IMR-90 (cell line): Measurements from ENCODE around the gene TMPRSS3.

ENCODE experiments used
- CTCF ChIP-seq: conservative IDR thresholded peaks from 2 replicates; pipeline ENCODE4 v1.5.1; 2012; ENCODE audit warnings: mild to moderate bottlenecking, low read depth, low read length, improper control_type of control experiment
- FOS ChIP-seq: fragments of 150-350 bp; IDR thresholded peaks from 2 replicates; pipeline ENCODE4 v1.6.1; 2016; ENCODE audit warnings: low read depth, low read length
- NFE2L2 ChIP-seq: fragments of 150-350 bp; IDR thresholded peaks from 2 replicates; pipeline ENCODE4 v1.6.1; 2016; ENCODE audit warnings: low read depth, mild to moderate bottlenecking, low read length
- POLR2A ChIP-seq: IDR thresholded peaks from 2 replicates; pipeline ENCODE4 v1.6.1; 2012; ENCODE audit warnings: mild to moderate bottlenecking, low read depth, low read length
- RAD21 ChIP-seq: IDR thresholded peaks from 2 replicates; pipeline ENCODE4 v1.6.1; 2012; ENCODE audit warnings: low read length, improper control_type of control experiment
- TF ChIP-seq, protein P1 (sequence below): fragments of 150-350 bp; IDR thresholded peaks from 2 replicates; pipeline ENCODE4 v1.6.1; 2017; ENCODE audit warnings: mild to moderate bottlenecking, antibody characterized with exemption, low read length, low read depth

DNA sequence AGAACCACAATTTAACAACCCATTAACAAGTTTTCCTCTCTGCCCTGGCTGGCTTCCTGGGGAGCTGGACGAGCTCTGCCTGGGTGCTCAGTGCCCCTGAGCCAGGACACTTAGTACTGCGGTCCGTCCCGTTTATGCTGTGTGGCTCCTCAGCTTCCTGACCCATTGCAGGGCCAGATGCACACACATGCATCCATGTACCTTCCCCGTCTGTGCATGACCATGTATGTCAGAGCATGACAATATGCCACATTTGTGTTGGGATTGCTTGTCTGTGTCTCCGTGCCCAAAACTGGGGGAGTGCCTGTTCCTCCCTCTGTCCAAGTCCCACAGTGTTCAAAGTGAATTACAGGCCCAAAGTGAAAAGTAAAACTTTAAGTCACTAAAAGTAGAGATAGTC lies 71.0 kb downstream of the TMPRSS3 start:
- TF ChIP-seq CTCF = no peak
- TF ChIP-seq, protein P1, sequence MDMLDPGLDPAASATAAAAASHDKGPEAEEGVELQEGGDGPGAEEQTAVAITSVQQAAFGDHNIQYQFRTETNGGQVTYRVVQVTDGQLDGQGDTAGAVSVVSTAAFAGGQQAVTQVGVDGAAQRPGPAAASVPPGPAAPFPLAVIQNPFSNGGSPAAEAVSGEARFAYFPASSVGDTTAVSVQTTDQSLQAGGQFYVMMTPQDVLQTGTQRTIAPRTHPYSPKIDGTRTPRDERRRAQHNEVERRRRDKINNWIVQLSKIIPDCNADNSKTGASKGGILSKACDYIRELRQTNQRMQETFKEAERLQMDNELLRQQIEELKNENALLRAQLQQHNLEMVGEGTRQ = no peak
- no peak for TF ChIP-seq POLR2A
- TF ChIP-seq FOS = no peak
- TF ChIP-seq NFE2L2 = no peak
- no peak for TF ChIP-seq RAD21
